Activated CD8-positive, alpha-beta T cell treated with anti-CD3 and anti-CD28 coated beads for 36 hours (primary cell): ENCODE measurements around the gene MIA2. TPM values are rescaled to one million over a fixed set of nuclear protein-coding genes. Genes with fewer than 3 reads are reported as not detected.

Experiments used
- ATAC-seq: fragments of 200-7000 bp; cut with Tn5 transposase; one replicate; pipeline ENCODE4 v1.10.0; 2021; ENCODE audit warnings: mild to moderate bottlenecking, moderate library complexity
- CTCF ChIA-PET: fragments of 350-600 bp; sonication (Branson Sonifier 250); formaldehyde crosslinking; loops from one replicate; lab custom pipeline; 2021; ENCODE audit warnings: antibody characterized with exemption; lab: Charles Lee
- POLR2A ChIA-PET: fragments of 350-600 bp; sonication (Branson Sonifier 250); formaldehyde crosslinking; loops from one replicate; lab custom pipeline; 2021; ENCODE audit warnings: antibody characterized with exemption; lab: Charles Lee
- DNase-seq: peaks from one replicate; pipeline ENCODE4 v3.0.0-alpha.2; 2020
- H3K27ac Mint-ChIP-seq: one replicate; pipeline ENCODE4 v1.8.0; 2021; ENCODE audit warnings: mild to moderate bottlenecking, mixed read lengths
- H3K27me3 Mint-ChIP-seq: one replicate; pipeline ENCODE4 v1.8.0; 2021; ENCODE audit warnings: mixed read lengths
- H3K36me3 Mint-ChIP-seq: one replicate; pipeline ENCODE4 v1.8.0; 2021; ENCODE audit warnings: low read depth, mixed read lengths
- H3K4me1 Mint-ChIP-seq: one replicate; pipeline ENCODE4 v1.8.0; 2021; ENCODE audit warnings: low read depth, mixed read lengths
- H3K4me3 Mint-ChIP-seq: one replicate; pipeline ENCODE4 v1.8.0; 2021; ENCODE audit warnings: mild to moderate bottlenecking, moderate library complexity, mixed read lengths
- H3K9me3 Mint-ChIP-seq: one replicate; pipeline ENCODE4 v1.8.0; 2021; ENCODE audit warnings: mixed read lengths
- CTCF ChIP-seq: fragments of 200-600 bp; IDR thresholded peaks from one replicate; pipeline ENCODE4 v1.8.0; 2022; ENCODE audit warnings: antibody characterized with exemption, mild to moderate bottlenecking
- intact Hi-C: fragments of 100-400 bp; cut with micrococcal nuclease; formaldehyde crosslinking; loops from one replicate; pipeline ENCODE4 v1.10.0; 2022
- total RNA-seq, 2 experiments: library from RNA; stranded (reverse); gene quantifications; one replicate each; pipeline ENCODE4 v1.2.3, GENCODE V29; 2021

MIA2 gene
- total RNA-seq, 2 experiments from 2014 or later, result 17.6 to 18.3 TPM

- Mint-ChIP-seq H3K4me3 (peak within 1 kb of the TSS; percentile 98), H3K27me3 (no peaks in the 10 kb centered on the region), H3K9me3 (no peaks in the 10 kb centered on the region), H3K36me3 (peaks cover 5% of the 10 kb centered on the region), H3K27ac (peak within 1 kb of the TSS; percentile 100), H3K4me1 (peaks cover 28% of the 10 kb centered on the region)
- ChIA-PET CTCF (interaction anchor here (0.6 to 2.7 kb wide), 11 partner anchors 10 to 609 kb away, joined by 3 to 11 read pairs (median 5); no protein-coding TSS in a partner anchor), POLR2A (interaction anchor here (0.6 to 2.2 kb wide), 19 partner anchors 10 to 335 kb away, joined by 3 to 11 read pairs (median 5); partner anchors contain the start of genes PNN and TRAPPC6B)
- DNase-seq, result peak; percentile 96
- no peak for TF ChIP-seq CTCF
- ATAC-seq, result peak; percentile 85
- intact Hi-C loops, result loop anchor here (5.0 kb wide), 2 partner anchors 165 to 320 kb away; partner anchors contain the start of gene GEMIN2
Observed at GRCh38 chr14:39432179-39432618, 198.5 kb downstream of the MIA2 start, which contains the start of gene FBXO33. Gene FBXO33, minus strand, starts transcription at chr14:39432433. Its CDS starts 271 bp downstream, at chr14:39432162.

- no peaks in the 10 kb centered on the region for H3K27me3 Mint-ChIP-seq
- ATAC-seq, result peak; percentile 71
- TF ChIP-seq CTCF, result no peak
- ChIA-PET POLR2A (interaction anchor here (0.6 to 2.2 kb wide), 17 partner anchors 8 to 335 kb away, joined by 3 to 11 read pairs (median 5); partner anchors contain the start of gene PNN), CTCF (interaction anchor here (0.6 to 2.7 kb wide), 7 partner anchors 9 to 608 kb away, joined by 3 to 11 read pairs (median 3); no protein-coding TSS in a partner anchor)
- H3K4me1 Mint-ChIP-seq, result peaks cover 28% of the 10 kb centered on the region
- peak; percentile 77 for DNase-seq
- peaks cover 5% of the 10 kb centered on the region for H3K36me3 Mint-ChIP-seq
- H3K4me3 Mint-ChIP-seq, result peak overlapping the region; percentile 98
- intact Hi-C loops, result loop anchor here (5.0 kb wide), 2 partner anchors 166 to 321 kb away; partner anchors contain the start of gene GEMIN2
- H3K27ac Mint-ChIP-seq, result peak overlapping the region; percentile 100
- no peaks in the 10 kb centered on the region for H3K9me3 Mint-ChIP-seq
Observed at GRCh38 chr14:39432619-39433451, 199.1 kb downstream of the MIA2 start.

GRCh38 chr14:39433452-39433813 lies 199.7 kb downstream of the MIA2 start:
- TF ChIP-seq CTCF, result no peak
- DNase-seq (no peak), ATAC-seq (no peak)
- H3K36me3 Mint-ChIP-seq, result peaks cover 5% of the 10 kb centered on the region
- CTCF ChIA-PET, result interaction anchor here (1.0 to 2.7 kb wide), 2 partner anchors 9 to 50 kb away, joined by 3 to 11 read pairs; no protein-coding TSS in a partner anchor
- no peaks in the 10 kb centered on the region for H3K9me3 Mint-ChIP-seq
- POLR2A ChIA-PET, result interaction anchor here (1.0 to 2.2 kb wide), 5 partner anchors 8 to 318 kb away, joined by 3 to 11 read pairs (median 3); no protein-coding TSS in a partner anchor
- H3K27ac Mint-ChIP-seq, result peak overlapping the region; percentile 100
- no peaks in the 10 kb centered on the region for H3K27me3 Mint-ChIP-seq
- H3K4me1 Mint-ChIP-seq, result peaks cover 23% of the 10 kb centered on the region
- H3K4me3 Mint-ChIP-seq, result peak overlapping the region; percentile 98
- intact Hi-C loops, result loop anchor here (5.0 kb wide), 2 partner anchors 166 to 321 kb away; partner anchors contain the start of gene GEMIN2

- intact Hi-C loops, result loop anchor here (5.0 kb wide), 2 partner anchors 167 to 322 kb away; partner anchors contain the start of gene GEMIN2
- ChIA-PET CTCF (interaction anchor here (0.9 to 2.1 kb wide), 3 partner anchors 11 to 166 kb away, joined by 3 to 12 read pairs (median 5); no protein-coding TSS in a partner anchor), POLR2A (interaction anchor here (0.7 kb wide), 1 partner anchor 11 kb away, joined by 5 read pairs; no protein-coding TSS in a partner anchor)
- no peak for TF ChIP-seq CTCF
- DNase-seq (no peak), ATAC-seq (no peak)
- Mint-ChIP-seq H3K4me1 (peaks cover 15% of the 10 kb centered on the region), H3K4me3 (no peak overlapping the region), H3K27ac (no peak overlapping the region), H3K36me3 (peaks cover 5% of the 10 kb centered on the region), H3K27me3 (no peaks in the 10 kb centered on the region), H3K9me3 (no peaks in the 10 kb centered on the region)
Observed at GRCh38 chr14:39434401-39434800, 200.7 kb downstream of the MIA2 start.
